ENCODE measurements around the gene EPB41L2. TPM values are rescaled to one million over a fixed set of nuclear protein-coding genes. Genes with fewer than 3 reads are reported as not detected.
"Not testable (repeated sequence)": the region's sequence is repeated elsewhere in the genome, so short reads cannot be mapped to it uniquely, and the experiment has no call there.

Gene EPB41L2
- total RNA-seq, 4 donors from 2014 or later: 190 to 321 (median 265) TPM

GRCh38 chr6:131101911-131102680 is 39.1 kb upstream of the EPB41L2 start:
- DNase-seq (ENCODE audit: low spot score in 2 of 2): no peak
- H3K9me3 ChIP-seq: no peaks in the 10 kb centered on the region
- TF ChIP-seq POLR2A (IDR thresholded peaks at IDR 0.05) (no peak), CTCF (IDR thresholded peaks at IDR 0.05) (no peak), EP300 (IDR thresholded peaks at IDR 0.05) (no peak)
- H3K36me3 ChIP-seq: no peaks in the 10 kb centered on the region
- H3K4me1 ChIP-seq: no peaks in the 10 kb centered on the region
- no peaks in the 10 kb centered on the region for H3K27me3 ChIP-seq
- WGBS, 2 donors: 76 to 81% methylated on average over 5 of the region's 5 CpGs
- H3K27ac ChIP-seq: no peak overlapping the region
- no peak overlapping the region for H3K4me3 ChIP-seq

- Histone ChIP-seq H3K27ac (no peak overlapping the region), H3K27me3 (no peaks in the 10 kb centered on the region), H3K9me3 (peaks cover 0 to 14% (median 1%) of the 10 kb centered on the region in 4 donors), H3K36me3 (no peaks in the 10 kb centered on the region), H3K4me3 (no peak overlapping the region), H3K4me1 (no peaks in the 10 kb centered on the region)
- DNase-seq (ENCODE audit: low spot score in 2 of 2): no peak
- TF ChIP-seq EP300 (IDR thresholded peaks at IDR 0.05) (no peak), CTCF (IDR thresholded peaks at IDR 0.05) (no peak), POLR2A (IDR thresholded peaks at IDR 0.05) (no peak)
- 80% methylated on average over 3 of the region's 3 CpGs; no CpG with 5 or more reads in 1 of the 2 donors for WGBS, 2 donors
Observed at GRCh38 chr6:131096786-131097185, 33.7 kb upstream of the EPB41L2 start.

GRCh38 chr6:131093334-131093733 is 30.3 kb upstream of the EPB41L2 start:
- Histone ChIP-seq H3K27ac (no peak overlapping the region), H3K36me3 (no peaks in the 10 kb centered on the region), H3K4me1 (no peaks in the 10 kb centered on the region), H3K4me3 (no peak overlapping the region), H3K27me3 (no peaks in the 10 kb centered on the region), H3K9me3 (peaks cover 0 to 14% (median 1%) of the 10 kb centered on the region in 4 donors)
- TF ChIP-seq EP300 (IDR thresholded peaks at IDR 0.05) (no peak), CTCF (IDR thresholded peaks at IDR 0.05) (no peak), POLR2A (IDR thresholded peaks at IDR 0.05) (no peak)
- DNase-seq (ENCODE audit: low spot score in 2 of 2): no peak
- 91 to 92% methylated on average over 1 of the region's 1 CpG for WGBS, 2 donors

GRCh38 chr6:131091944-131092343 is 28.9 kb upstream of the EPB41L2 start:
- not testable (repeated sequence) for DNase-seq (ENCODE audit: low spot score in 2 of 2); H3K4me1 ChIP-seq; H3K4me3 ChIP-seq; H3K27ac ChIP-seq; H3K36me3 ChIP-seq; H3K27me3 ChIP-seq
- H3K9me3 ChIP-seq: peaks cover 0 to 19% (median 3%) of the 10 kb centered on the region in 4 donors
- WGBS, 2 donors: 95 to 97% methylated on average over 7 of the region's 7 CpGs

- not testable (repeated sequence) for DNase-seq (ENCODE audit: low spot score in 2 of 2); H3K36me3 ChIP-seq; H3K27me3 ChIP-seq; H3K27ac ChIP-seq; H3K4me1 ChIP-seq; H3K4me3 ChIP-seq
- WGBS, 2 donors: 86 to 89% methylated on average over 3 of the region's 3 CpGs
- H3K9me3 ChIP-seq: peaks cover 0 to 28% (median 3%) of the 10 kb centered on the region in 4 donors
Observed at GRCh38 chr6:131090339-131090738, 27.3 kb upstream of the EPB41L2 start.

GRCh38 chr6:131084982-131085381 is 21.9 kb upstream of the EPB41L2 start:
- Histone ChIP-seq H3K9me3 (peaks cover 0 to 14% (median 1%) of the 10 kb centered on the region in 4 donors), H3K36me3 (no peaks in the 10 kb centered on the region), H3K4me3 (no peak overlapping the region), H3K27me3 (no peaks in the 10 kb centered on the region), H3K4me1 (no peaks in the 10 kb centered on the region), H3K27ac (no peak overlapping the region)
- no peak for DNase-seq (ENCODE audit: low spot score in 2 of 2)
- TF ChIP-seq POLR2A (IDR thresholded peaks at IDR 0.05) (no peak), EP300 (IDR thresholded peaks at IDR 0.05) (no peak), CTCF (IDR thresholded peaks at IDR 0.05) (no peak)
- 92% methylated on average over 2 of the region's 2 CpGs for WGBS, 2 donors
